Measurements from ENCODE around the gene RBM39. TPM values are rescaled to one million over a fixed set of nuclear protein-coding genes. Genes with fewer than 3 reads are reported as not detected.
"Not testable (repeated sequence)": the region's sequence is repeated elsewhere in the genome, so short reads cannot be mapped to it uniquely, and the experiment has no call there.

Gene RBM39
- total and polyA plus RNA-seq, 12 donors = 98.8 to 412 (median 124) TPM

DNA sequence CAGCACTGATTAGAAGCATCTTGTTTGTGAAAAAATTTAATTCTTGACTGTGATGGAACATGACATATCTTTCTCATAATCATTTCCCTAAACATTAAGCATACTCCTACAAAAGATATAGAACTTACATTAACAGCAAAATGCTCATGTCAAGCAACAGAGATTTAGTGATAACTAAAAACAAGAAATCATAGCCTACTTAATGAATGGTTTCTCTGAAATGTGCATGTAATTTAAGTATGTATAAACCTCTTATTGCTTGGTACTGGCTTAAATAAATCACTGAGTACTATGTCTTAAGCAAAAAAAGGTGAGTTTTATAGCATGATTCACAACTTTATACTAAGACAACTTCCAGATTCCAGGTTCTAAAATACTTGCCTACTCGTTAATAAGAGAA is 33.6 kb downstream of the RBM39 start:
- intact Hi-C loops (cut with DNase I) = loop anchor here in 2 of 10 donors (5.0 to 10.0 kb wide), 2 partner anchors 174 to 244 kb away; no protein-coding TSS in a partner anchor
- no peak for ATAC-seq
- Histone ChIP-seq H3K4me3 (no peak overlapping the region), H3K9me3 (no peaks in the 10 kb centered on the region), H3K36me3 (peaks cover 0 to 100% (median 91%) of the 10 kb centered on the region in 9 donors), H3K27me3 (no peaks in the 10 kb centered on the region), H3K4me1 (peaks cover 0 to 55% (median 27%) of the 10 kb centered on the region in 9 donors), H3K27ac (no peak overlapping the region)
- 28 to 32% methylated on average over 1 of the region's 1 CpG for WGBS, 2 donors
- DNase-seq = no peak
- TF ChIP-seq, protein P1, sequence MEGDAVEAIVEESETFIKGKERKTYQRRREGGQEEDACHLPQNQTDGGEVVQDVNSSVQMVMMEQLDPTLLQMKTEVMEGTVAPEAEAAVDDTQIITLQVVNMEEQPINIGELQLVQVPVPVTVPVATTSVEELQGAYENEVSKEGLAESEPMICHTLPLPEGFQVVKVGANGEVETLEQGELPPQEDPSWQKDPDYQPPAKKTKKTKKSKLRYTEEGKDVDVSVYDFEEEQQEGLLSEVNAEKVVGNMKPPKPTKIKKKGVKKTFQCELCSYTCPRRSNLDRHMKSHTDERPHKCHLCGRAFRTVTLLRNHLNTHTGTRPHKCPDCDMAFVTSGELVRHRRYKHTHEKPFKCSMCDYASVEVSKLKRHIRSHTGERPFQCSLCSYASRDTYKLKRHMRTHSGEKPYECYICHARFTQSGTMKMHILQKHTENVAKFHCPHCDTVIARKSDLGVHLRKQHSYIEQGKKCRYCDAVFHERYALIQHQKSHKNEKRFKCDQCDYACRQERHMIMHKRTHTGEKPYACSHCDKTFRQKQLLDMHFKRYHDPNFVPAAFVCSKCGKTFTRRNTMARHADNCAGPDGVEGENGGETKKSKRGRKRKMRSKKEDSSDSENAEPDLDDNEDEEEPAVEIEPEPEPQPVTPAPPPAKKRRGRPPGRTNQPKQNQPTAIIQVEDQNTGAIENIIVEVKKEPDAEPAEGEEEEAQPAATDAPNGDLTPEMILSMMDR (IDR thresholded peaks at IDR 0.05) = no peak

DNA sequence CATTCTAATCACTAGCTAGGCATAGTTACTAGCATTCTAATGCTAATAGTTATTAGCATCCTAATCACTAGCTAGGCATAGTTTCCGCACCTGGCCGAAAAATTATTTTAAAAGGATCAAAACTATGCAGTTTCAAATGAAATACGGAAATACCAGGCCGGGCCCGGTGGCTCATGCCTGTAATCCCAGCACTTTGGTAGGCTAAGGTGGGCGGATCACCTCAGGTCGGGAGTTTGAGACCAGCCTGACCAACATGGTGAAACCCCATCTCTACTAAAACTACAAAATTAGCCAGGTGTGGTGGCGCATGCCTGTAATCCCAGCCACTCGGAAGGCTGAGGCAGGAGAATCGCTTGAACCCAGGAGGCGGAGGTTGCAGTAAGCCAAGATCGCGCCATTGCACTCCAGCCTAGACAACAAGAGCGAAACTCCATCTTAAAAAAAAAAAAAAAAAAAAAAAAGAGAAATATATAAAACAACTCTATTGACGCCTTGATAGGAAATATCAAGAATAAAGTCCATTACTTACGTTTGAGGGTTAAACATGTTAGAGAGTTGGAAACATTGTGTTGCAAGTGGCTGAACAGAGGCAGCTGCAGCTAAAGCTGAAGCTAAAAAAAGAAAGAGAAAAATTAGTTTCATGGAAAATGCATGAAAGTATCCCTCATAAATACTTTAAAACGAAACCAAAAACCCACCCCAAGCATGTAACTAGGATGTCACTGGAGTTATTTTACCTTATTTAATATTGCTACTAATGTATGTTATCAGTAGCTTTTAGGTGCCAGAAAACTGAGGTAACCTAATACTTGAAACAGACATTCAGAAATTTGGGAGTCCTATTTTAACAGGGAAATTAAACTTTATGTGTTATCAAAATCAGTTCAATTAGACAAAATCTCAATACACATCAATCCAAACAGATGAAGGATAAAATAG is 35.2 kb downstream of the RBM39 start:
- H3K27me3 ChIP-seq, DNase-seq, H3K9me3 ChIP-seq, ATAC-seq, H3K4me3 ChIP-seq, H3K27ac ChIP-seq: not testable (repeated sequence)
- Histone ChIP-seq H3K36me3 (peaks cover 0 to 100% (median 77%) of the 10 kb centered on the region in 9 donors), H3K4me1 (peaks cover 0 to 44% (median 27%) of the 10 kb centered on the region in 9 donors)
- intact Hi-C loops (cut with DNase I) = loop anchor here in 2 of 10 donors (5.0 to 10.0 kb wide), 2 partner anchors 175 to 242 kb away; no protein-coding TSS in a partner anchor
- WGBS, 2 donors = 90 to 92% methylated on average over 17 of the region's 17 CpGs

DNA sequence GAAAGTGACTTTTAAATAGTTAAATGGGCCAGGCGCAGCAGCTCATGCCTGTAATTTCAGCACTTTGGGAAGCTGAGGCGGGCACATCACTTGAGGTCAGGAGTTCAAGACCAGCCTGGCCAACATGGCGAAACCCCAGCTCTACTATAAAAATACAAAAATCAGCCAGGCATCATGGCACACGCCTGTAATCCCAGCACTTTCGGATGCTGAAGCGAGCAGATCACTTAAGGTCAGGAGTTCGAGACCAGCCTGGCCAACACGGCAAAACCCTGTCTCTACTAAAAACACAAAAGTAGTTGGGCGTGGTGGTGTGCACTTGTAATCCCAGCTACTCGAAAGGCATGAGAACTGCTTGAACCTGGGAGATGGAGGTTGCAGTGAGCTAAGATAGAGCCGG is 36.2 kb downstream of the RBM39 start:
- peak in 1 of 8 donors; percentile 7 for ATAC-seq
- WGBS, 2 donors = 86 to 88% methylated on average over 11 of the region's 11 CpGs
- not testable (repeated sequence) for H3K27ac ChIP-seq, H3K4me3 ChIP-seq, DNase-seq, H3K27me3 ChIP-seq, H3K9me3 ChIP-seq
- H3K36me3 ChIP-seq = peaks cover 0 to 100% (median 69%) of the 10 kb centered on the region in 9 donors
- peaks cover 0 to 38% (median 21%) of the 10 kb centered on the region in 9 donors for H3K4me1 ChIP-seq
- intact Hi-C loops (cut with DNase I) = loop anchor here in 2 of 10 donors (5.0 to 10.0 kb wide), 2 partner anchors 176 to 241 kb away; no protein-coding TSS in a partner anchor

GRCh38 chr20:35704514-35705261 is 37.4 kb downstream of the RBM39 start:
- Histone ChIP-seq H3K9me3 (no peaks in the 10 kb centered on the region), H3K27ac (no peak overlapping the region), H3K4me1 (peaks cover 0 to 38% (median 25%) of the 10 kb centered on the region in 9 donors), H3K27me3 (no peaks in the 10 kb centered on the region), H3K36me3 (peaks cover 0 to 92% (median 59%) of the 10 kb centered on the region in 9 donors), H3K4me3 (no peak overlapping the region)
- TF ChIP-seq, protein P1 (IDR thresholded peaks at IDR 0.05) = no peak
- no peak for DNase-seq
- 85 to 92% methylated on average over 5 of the region's 5 CpGs for WGBS, 2 donors
- intact Hi-C loops (cut with DNase I) = loop anchor here in 3 of 10 donors (5.0 to 10.0 kb wide), 3 partner anchors 38 to 240 kb away; partner anchors contain the start of gene RBM39 (in 1 of the 3)
- no peak for ATAC-seq
